ENCODE data around the gene AMY1C.

The AMY1C gene

DNA sequence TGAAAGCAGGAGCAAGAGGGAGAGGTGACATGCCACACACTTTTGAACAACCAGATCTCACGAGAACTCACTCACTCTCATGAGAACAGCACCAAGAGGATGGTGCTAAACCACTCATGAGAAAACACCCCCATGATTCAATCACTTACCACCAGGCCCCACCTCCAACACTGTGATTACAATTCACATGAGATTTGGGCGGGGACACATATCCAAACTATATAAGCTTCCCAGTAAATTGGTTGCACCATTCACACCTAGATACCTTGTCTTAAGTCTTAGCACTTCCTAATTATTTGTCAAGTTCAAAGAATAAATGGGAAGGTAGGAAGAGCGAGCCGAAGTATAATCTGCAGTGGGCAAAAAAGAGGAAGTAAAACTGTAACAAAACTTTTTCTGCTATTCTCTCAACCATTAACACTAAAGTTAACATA is 34.3 kb downstream of the AMY1C start:
- Histone ChIP-seq H4K91ac (ENCODE audit: low read depth, low read length) (no peak overlapping the region), H3K36me3 (ENCODE audit: control insufficient read depth in 1 of 2, insufficient read depth in 2 of 2, low read length in 2 of 2) (no peaks in the 10 kb centered on the region), H3K27me3 (ENCODE audit: insufficient read depth, low read length) (no peaks in the 10 kb centered on the region), H3K79me2 (ENCODE audit: control insufficient read depth, insufficient read depth, low read length, poor library complexity) (no peaks in the 10 kb centered on the region), H3K14ac (ENCODE audit: low read length) (no peak overlapping the region), H3K9me3 (ENCODE audit: insufficient read depth, low read depth, low read length) (no peaks in the 10 kb centered on the region), H2BK12ac (ENCODE audit: low read length) (no peak overlapping the region), H4K12ac (ENCODE audit: low read depth, low read length) (no peak overlapping the region), H2AFZ (ENCODE audit: insufficient read depth, low read length, poor library complexity) (no peak overlapping the region), H3K9ac (ENCODE audit: low read length) (no peak overlapping the region), H3K23ac (ENCODE audit: low read length) (no peak overlapping the region), H3K4me3 (ENCODE audit: low read depth, low read length) (no peak overlapping the region), H3K4me1 (ENCODE audit: control insufficient read depth in 1 of 2, insufficient read depth in 2 of 2, low read length in 2 of 2) (no peaks in the 10 kb centered on the region), H2BK120ac (ENCODE audit: insufficient read depth, low read length, poor library complexity) (no peak overlapping the region), H3K4me2 (ENCODE audit: low read length) (no peak overlapping the region), H3K27ac (ENCODE audit: low read depth, low read length) (no peak overlapping the region), H3K18ac (ENCODE audit: low read length) (no peak overlapping the region), H2BK5ac (ENCODE audit: low read depth, low read length, poor library complexity) (no peak overlapping the region), H4K8ac (ENCODE audit: low read depth, low read length) (no peak overlapping the region), H3K79me1 (ENCODE audit: low read length) (no peaks in the 10 kb centered on the region), H3K4ac (ENCODE audit: low read depth, low read length) (no peak overlapping the region), H2AK5ac (ENCODE audit: low read length) (no peak overlapping the region)
- no peak for DNase-seq
- no CpG with 5 or more reads among the region's 4 CpGs for WGBS (ENCODE audit: extremely low coverage, insufficient coverage, insufficient read length)

DNA sequence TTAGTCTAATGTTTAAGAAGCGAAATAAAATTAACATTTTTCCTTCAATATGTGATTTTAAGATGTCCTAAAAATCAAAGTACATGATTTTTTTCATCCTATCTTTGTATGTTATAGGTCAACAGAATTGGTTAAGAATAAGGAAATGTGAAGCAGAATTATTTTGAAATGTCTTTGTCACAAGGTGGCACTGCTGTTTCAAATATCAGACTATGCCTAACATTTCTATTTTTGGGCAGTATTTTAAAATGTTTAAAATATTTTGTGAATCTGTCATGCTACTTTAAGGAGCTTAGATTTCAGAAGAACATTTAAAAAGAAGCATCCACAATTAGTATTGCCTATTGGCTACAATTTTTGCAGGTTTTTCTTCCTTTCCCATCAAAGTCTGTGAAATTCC is 38.7 kb downstream of the AMY1C start:
- H2BK12ac ChIP-seq (ENCODE audit: low read length) = no peak overlapping the region
- no peak overlapping the region for H2AFZ ChIP-seq (ENCODE audit: insufficient read depth, low read length, poor library complexity)
- H3K27ac ChIP-seq (ENCODE audit: low read depth, low read length) = no peak overlapping the region
- H3K36me3 ChIP-seq (ENCODE audit: control insufficient read depth in 1 of 2, insufficient read depth in 2 of 2, low read length in 2 of 2) = no peaks in the 10 kb centered on the region
- H4K8ac ChIP-seq (ENCODE audit: low read depth, low read length) = no peak overlapping the region
- H3K9ac ChIP-seq (ENCODE audit: low read length) = no peak overlapping the region
- H3K18ac ChIP-seq (ENCODE audit: low read length) = no peak overlapping the region
- no peak overlapping the region for H3K4ac ChIP-seq (ENCODE audit: low read depth, low read length)
- no peak overlapping the region for H4K91ac ChIP-seq (ENCODE audit: low read depth, low read length)
- no peak overlapping the region for H2AK5ac ChIP-seq (ENCODE audit: low read length)
- no peak overlapping the region for H4K12ac ChIP-seq (ENCODE audit: low read depth, low read length)
- no peak overlapping the region for H3K23ac ChIP-seq (ENCODE audit: low read length)
- H3K14ac ChIP-seq (ENCODE audit: low read length) = no peak overlapping the region
- H3K9me3 ChIP-seq (ENCODE audit: insufficient read depth, low read depth, low read length) = no peaks in the 10 kb centered on the region
- H2BK5ac ChIP-seq (ENCODE audit: low read depth, low read length, poor library complexity) = no peak overlapping the region
- H3K4me2 ChIP-seq (ENCODE audit: low read length) = no peak overlapping the region
- H3K4me1 ChIP-seq (ENCODE audit: control insufficient read depth in 1 of 2, insufficient read depth in 2 of 2, low read length in 2 of 2) = no peaks in the 10 kb centered on the region
- no peak overlapping the region for H2BK120ac ChIP-seq (ENCODE audit: insufficient read depth, low read length, poor library complexity)
- no peaks in the 10 kb centered on the region for H3K79me1 ChIP-seq (ENCODE audit: low read length)
- H3K79me2 ChIP-seq (ENCODE audit: control insufficient read depth, insufficient read depth, low read length, poor library complexity) = no peaks in the 10 kb centered on the region
- WGBS (ENCODE audit: extremely low coverage, insufficient coverage, insufficient read length) = no CpG with 5 or more reads among the region's 1 CpG
- DNase-seq = peak in 1 of 2 donors; percentile 45
- no peaks in the 10 kb centered on the region for H3K27me3 ChIP-seq (ENCODE audit: insufficient read depth, low read length)
- H3K4me3 ChIP-seq (ENCODE audit: low read depth, low read length) = no peak overlapping the region

DNA sequence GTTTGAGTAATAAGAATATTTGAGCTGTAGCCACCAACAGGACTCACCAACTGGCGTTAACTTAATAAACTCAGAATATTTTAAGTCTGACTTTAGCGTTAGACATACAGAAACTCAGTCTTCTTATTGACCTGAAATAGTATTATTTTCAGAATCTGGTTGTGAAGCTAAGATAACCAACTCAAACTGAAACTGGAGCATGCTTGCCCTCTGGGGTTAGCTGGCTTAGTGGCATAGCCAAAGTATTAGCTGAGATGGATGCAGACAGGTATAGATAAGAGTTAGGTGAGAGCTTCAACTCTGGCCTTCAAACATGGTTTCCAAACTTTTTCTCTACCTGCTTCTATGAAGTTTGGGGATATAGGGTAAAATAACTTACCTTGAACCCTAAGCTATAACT is 40.5 kb downstream of the AMY1C start:
- no CpG with 5 or more reads among the region's 2 CpGs for WGBS (ENCODE audit: extremely low coverage, insufficient coverage, insufficient read length)
- H3K27ac ChIP-seq (ENCODE audit: low read depth, low read length) = no peak overlapping the region
- no peak overlapping the region for H3K4me2 ChIP-seq (ENCODE audit: low read length)
- no peak overlapping the region for H3K4me3 ChIP-seq (ENCODE audit: low read depth, low read length)
- no peaks in the 10 kb centered on the region for H3K4me1 ChIP-seq (ENCODE audit: control insufficient read depth in 1 of 2, insufficient read depth in 2 of 2, low read length in 2 of 2)
- no peak overlapping the region for H3K4ac ChIP-seq (ENCODE audit: low read depth, low read length)
- H3K79me1 ChIP-seq (ENCODE audit: low read length) = no peaks in the 10 kb centered on the region
- no peak overlapping the region for H4K91ac ChIP-seq (ENCODE audit: low read depth, low read length)
- no peak overlapping the region for H2BK120ac ChIP-seq (ENCODE audit: insufficient read depth, low read length, poor library complexity)
- H2AFZ ChIP-seq (ENCODE audit: insufficient read depth, low read length, poor library complexity) = no peak overlapping the region
- no peak overlapping the region for H3K18ac ChIP-seq (ENCODE audit: low read length)
- no peaks in the 10 kb centered on the region for H3K79me2 ChIP-seq (ENCODE audit: control insufficient read depth, insufficient read depth, low read length, poor library complexity)
- no peak overlapping the region for H3K9ac ChIP-seq (ENCODE audit: low read length)
- no peak for DNase-seq
- H3K23ac ChIP-seq (ENCODE audit: low read length) = no peak overlapping the region
- H3K9me3 ChIP-seq (ENCODE audit: insufficient read depth, low read depth, low read length) = no peaks in the 10 kb centered on the region
- H2BK5ac ChIP-seq (ENCODE audit: low read depth, low read length, poor library complexity) = no peak overlapping the region
- H4K8ac ChIP-seq (ENCODE audit: low read depth, low read length) = no peak overlapping the region
- no peaks in the 10 kb centered on the region for H3K27me3 ChIP-seq (ENCODE audit: insufficient read depth, low read length)
- H2BK12ac ChIP-seq (ENCODE audit: low read length) = no peak overlapping the region
- no peak overlapping the region for H4K12ac ChIP-seq (ENCODE audit: low read depth, low read length)
- H2AK5ac ChIP-seq (ENCODE audit: low read length) = no peak overlapping the region
- H3K36me3 ChIP-seq (ENCODE audit: control insufficient read depth in 1 of 2, insufficient read depth in 2 of 2, low read length in 2 of 2) = no peaks in the 10 kb centered on the region
- no peak overlapping the region for H3K14ac ChIP-seq (ENCODE audit: low read length)

All from trophoblast cell (in vitro differentiated cells and primary cell).